ENCODE measurements around the gene IMPDH1.

Gene IMPDH1

DNA sequence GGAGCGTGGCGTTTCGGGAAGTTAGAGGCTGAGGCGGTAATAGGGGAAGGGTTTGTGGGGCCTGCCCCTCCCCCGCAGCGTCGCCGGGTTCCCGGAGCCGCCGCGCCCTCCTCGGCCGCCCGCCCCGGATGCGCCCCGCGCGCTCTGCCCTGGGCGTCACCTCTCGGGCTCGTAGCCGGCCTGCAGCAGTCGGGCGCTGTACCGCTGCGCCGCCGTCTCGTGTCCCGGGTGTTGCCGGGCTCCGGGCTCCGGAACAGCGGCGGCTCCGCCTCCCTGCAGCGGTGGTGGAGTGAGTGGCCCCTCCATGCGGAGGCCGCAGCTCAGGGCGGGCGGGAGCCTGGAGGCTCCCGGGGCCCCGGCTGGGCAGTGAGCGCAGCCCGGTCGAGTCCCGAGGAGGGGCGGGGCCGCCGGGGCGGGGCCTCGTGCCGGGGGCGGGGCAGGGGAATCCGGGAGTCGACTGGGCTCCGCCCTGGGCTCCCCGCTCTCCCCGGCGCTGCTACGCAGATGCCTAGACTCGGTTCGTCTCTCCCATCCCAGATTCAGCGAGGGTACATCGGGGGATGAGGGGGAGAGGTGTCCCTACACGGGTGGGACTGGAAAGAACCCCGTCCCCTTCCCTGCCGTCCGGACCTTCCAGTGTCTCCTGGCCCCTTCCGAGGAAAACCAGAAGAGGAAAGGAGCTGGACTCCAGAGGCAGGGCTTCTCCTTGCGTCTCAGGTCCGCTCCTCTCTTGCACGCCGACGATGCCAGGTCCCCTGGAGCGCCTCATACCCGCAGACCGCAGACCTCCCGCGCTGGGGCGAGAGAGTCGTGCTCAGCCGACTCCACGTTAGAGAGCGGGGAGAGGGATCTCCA is at the start of gene IMPDH1:
Gene IMPDH1 (minus strand): TSS at position 387 of the 855 bp plus-strand sequence. CDS start 81 bp downstream, at position 306.
- peak; percentile 79 for DNase-seq (ENCODE audit: low read depth, low spot score)

DNA sequence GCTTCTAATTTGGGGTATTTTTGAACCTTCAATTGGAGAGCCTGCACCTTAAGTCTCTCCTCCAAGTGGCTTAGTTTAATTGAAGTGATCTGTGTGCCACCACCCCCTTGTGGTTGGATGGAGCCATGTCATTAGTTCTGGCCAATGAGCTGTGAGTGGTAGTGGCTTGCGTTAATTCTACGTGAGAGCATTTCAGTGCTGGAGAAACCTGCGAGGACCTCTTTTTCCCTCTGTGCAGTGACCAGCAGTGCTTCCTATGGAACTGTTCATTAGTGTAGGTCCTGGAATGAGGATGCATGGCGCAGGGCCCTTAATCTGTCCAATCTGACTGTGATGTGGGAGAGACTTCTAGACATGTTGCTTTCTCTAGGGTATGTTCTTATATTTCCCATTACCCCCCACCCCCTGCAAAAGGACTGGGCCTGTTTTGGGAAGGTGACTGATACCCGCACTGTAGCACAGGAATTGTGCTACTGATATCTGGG is 49.7 kb upstream of the IMPDH1 start:
- DNase-seq (ENCODE audit: low read depth, low spot score): peak; percentile 77

DNA sequence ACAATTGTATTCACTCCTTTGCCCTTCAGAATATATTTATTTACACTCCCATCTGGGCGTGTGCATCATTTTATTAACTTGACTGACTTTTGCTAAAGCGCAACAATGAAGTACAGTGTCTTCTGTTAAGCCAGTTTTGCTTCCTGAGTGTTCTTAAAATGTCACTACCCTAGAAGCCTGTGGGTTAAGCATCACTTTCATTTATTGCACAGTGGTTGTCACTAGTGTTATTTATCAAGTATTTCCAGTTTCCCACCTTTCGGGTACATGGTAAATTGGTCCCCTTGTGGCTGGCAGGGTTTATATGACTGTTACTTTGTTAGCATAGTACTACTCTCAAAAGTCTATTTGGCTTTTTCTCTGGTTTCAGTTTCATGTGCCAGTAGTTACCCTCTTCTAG is 49.2 kb upstream of the IMPDH1 start:
- DNase-seq (ENCODE audit: low read depth, low spot score): no peak

DNA sequence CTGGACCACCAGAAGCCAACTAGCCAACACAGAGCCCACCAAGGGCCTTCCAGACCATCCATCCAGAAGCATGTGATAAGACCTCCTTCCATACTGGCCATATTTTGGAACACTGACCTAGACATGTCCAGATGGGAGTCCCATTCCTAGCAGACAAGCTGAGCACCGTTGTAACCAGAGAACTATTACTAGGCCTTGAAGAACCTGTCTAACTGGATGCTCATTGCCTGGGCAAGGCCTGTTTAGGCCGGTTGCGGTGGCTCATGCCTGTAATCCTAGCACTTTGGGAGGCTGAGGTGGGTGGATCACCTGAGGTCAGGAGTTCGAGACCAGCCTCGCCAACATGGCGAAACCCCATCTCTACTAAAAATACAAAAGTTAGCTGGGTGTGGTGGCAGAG is 47.6 kb upstream of the IMPDH1 start:
- DNase-seq (ENCODE audit: low read depth, low spot score): peak; percentile 55

DNA sequence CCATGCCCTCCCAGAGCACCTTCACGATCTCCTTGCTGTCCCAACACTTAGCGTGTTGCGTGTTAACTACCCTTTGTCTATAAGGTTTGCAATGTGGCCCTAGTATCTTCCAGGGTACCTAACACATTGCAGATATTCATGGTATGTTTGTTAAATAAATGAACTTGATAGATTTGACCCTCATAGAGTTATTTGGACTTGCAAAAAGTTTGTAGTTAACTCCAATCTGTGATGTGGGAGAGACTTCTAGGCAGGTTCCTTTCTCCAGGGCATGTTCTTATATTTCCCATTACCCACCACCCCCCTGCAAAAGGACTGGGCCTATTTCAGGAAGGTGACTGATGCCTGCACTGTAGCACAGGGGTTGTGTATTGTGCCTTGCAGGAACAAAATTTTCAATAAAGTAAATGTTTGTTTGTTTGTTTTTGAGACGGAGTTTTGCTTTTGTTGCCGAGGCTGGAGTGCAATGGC is 46.5 kb upstream of the IMPDH1 start:
- no peak for DNase-seq (ENCODE audit: low read depth, low spot score)

DNA sequence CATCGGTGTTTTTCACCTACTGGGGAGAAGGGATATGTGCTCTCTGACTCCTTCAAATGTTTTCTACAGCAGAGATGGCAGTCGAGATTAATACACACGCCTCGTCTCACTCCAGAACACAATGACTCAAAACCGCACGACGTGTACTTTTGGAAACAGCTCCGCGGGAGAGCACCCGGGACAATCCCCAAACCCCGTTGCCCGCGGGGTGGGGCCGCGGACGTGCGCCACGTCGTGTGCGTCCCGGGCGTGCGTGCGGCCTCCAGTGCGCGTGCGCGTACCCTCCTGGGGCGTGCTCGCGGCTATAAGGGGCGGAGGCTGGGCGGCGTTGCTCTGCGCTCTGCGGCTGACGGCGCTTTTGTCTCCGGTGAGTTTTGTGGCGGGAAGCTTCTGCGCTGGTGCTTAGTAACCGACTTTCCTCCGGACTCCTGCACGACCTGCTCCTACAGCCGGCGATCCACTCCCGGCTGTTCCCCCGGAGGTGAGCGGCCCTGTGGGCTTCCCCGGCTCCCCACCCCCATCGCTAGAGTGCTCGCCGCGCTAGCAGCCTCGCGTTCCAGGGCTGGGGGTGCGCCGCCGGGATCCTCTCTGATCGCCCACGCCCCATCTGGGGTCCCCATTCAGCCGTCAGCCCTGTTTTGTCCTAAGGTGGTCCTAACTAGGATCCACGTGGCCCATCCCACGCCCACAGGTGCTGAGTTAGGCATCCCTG is 45.9 kb upstream of the IMPDH1 start, which contains the start of gene HILPDA:
Gene HILPDA (plus strand): TSS at position 336 of the 712 bp plus-strand sequence. CDS start 1,391 bp downstream, outside the sequence.
- DNase-seq (ENCODE audit: low read depth, low spot score): peak; percentile 92

DNA sequence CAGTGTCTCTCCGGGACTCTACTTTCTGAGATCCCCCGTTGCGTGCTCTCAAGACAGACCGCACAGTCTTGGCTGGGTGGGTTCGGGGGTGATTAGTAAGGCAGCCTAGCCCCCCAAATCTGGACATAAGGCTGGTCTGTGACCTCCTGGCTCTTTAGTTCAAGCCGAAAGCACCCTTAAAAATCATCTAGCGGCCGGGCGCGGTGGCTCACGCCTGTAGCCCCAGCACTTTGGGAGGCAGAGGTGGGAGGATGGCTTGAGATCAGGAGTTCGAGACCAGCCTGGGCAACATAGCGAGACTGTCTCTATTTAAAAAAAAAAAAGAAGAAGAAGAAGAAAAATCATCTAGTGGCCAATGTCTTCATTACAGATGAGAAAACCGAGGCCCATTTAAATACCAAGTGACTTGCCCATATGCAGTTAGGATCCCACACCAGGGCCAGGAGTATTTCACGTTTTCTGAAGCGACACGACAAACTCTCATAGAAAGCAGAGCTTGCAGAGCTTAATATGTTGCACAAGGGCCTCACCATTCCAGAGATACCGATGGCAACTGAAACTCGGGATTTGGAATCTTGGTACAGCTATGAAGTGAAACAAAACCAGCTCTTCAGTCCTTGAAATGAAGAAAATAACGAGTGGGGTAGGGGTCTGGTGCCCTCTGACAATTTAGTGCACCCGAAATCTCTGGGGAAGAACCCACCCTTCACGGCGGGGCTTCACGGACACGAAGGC is 45.2 kb upstream of the IMPDH1 start:
- DNase-seq (ENCODE audit: low read depth, low spot score): no peak

DNA sequence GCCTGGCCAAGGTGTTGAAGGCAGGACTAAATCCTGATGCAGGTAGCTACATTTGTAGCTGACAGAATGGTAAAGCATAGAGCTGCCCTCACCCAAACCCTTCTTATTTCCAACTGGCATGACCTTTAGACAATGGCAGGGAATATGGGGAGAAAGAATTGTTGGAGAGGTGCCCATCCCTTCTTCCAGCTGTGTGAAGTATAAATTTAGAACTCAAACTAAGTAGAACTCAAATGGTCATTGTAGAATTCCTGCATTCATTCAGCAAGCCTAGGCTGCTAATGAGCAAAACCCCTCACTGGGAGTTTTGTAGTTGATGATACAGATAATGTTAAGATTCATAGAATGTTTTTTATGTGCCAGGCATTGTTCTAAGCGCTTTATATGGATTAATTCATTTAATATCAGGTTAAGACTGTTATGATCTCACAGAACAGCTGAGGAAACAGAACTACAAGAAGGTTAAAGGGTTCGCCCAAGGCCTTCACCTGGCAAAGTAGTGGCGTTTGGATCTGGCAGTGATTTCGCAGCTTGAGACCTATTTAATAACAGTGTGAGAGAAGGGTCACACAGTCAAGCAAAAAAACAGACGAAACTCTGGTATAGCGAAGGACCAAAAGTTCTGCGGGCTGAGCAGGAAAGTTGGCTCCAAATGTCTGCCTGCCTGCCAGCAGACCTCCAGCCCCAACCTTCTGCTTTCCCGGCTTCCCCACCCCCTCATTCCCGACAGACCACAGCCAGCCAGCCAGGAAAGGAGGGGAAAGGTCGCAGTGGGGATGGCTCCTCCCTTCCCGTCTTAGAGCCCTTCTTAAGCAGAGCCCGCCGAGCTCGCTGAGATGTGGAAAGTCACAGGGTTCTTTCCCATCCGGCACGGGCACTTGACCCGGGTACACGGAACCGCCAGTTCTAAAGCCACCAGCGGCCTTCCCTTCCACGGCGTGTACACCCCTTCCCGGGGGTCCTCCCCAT is 44.3 kb upstream of the IMPDH1 start:
- DNase-seq (ENCODE audit: low read depth, low spot score): peak; percentile 97

DNA sequence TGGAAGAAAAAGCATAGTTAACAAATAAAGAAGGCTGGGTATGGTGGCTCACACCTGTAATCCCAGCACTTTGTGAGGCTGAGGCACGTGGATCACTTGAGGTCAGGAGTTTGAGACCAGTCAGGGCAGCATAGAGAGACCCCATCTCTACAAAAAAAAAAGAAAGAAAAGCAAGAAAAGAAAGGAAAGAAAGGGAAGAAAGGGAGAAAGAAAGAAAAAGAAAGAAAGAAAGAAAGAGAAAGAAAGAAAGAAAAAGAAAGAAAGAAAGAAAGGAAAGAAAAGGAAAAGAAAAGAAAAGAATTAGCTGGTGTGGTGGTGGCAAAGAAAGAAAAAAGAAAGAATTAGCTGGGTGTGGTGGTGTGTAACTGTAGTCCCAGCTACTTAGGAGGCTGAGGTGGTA is 42.8 kb upstream of the IMPDH1 start:
- no peak for DNase-seq (ENCODE audit: low read depth, low spot score)

DNA sequence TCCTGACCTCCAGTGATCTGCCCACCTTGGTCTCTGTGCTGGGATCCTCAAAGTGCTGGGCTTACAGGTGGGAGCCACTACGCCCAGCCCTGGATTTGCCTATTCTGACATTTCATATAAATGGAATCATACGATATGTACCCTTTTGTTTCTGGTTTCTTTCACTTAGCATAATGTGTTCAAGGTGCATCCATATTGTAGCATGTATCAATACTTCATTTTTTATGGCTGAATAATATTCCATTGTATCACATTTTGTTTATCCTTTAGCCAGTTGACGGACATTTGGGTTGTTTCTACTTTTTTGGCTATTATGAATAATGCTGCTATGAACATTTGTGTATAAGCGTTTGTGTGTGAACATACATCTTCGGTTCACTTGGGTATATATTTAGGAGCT is 41.1 kb upstream of the IMPDH1 start:
- DNase-seq (ENCODE audit: low read depth, low spot score): no peak

DNA sequence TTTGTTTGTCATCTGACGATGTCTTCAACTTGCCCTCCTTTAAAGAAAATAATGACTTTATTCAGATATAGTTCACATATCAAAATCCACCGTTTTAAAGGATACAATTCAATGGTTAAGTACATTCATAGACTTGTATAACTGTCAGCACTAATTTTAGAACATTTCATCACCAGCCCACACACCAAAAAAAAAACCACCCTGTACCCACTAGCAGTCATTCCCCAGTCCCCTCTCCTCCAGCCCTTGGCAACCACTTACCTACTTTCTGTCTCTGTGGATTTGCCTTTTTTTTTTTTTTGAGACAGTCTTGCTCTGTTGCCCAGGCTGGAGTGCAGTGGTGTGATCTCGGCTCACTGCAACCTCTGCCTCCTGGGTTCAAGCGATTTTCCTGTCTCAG is 40.6 kb upstream of the IMPDH1 start:
- no peak for DNase-seq (ENCODE audit: low read depth, low spot score)

DNA sequence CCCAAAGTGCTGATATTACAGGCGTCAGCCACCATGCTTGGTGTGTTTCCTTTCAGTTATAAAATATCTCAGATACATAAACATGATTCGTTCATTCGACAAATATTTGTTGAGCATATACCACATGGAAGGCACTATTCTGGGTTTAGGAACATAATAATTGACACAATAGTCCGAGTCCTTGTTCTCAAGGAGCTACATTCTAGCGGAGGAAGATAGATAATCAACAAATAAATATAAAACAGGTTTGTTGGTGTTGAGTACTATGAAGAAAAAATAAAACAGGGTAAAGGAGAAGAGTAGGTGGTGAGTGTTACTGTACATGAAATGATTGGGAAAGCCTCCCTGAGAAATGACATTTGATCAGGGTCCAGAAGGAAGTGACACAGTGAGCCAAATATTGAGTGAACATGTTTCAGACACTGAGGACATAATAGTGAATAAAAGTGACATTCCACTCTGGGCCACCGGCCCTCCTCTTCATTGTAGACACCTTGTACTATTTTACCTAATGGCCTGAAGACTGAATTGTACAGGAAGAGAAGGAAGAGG is 39.0 kb upstream of the IMPDH1 start:
- DNase-seq (ENCODE audit: low read depth, low spot score): no peak

DNA sequence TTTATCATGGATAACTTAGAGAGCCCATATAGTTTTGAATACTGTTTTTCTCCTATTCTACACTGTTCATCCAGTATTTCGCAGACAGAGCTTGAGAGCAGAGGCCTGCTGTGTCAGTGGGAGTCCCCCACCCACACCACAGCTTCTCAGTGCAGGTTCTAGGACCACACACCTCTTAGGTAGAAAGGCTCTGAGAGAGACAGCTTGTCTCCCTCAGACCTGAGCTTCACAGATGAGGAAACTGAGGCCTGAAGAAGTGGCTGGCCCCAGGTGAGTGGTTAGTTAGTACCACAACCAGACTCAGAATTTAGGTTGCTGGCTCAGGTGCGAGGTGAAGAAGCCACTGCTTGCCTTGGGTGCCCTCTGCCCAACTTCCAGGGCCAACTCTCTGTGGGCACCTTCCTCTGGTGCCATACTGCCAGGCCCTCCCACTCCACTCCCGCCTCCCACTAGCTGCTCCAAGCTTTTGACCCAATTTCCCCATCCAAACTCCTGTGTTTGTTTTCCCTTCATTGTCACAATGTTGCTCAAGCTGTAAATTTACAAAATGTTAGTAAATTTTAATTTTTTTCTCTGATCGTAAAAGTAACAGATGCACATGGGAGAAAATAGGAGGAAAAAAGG is 38.3 kb upstream of the IMPDH1 start:
- no peak for DNase-seq (ENCODE audit: low read depth, low spot score)

DNA sequence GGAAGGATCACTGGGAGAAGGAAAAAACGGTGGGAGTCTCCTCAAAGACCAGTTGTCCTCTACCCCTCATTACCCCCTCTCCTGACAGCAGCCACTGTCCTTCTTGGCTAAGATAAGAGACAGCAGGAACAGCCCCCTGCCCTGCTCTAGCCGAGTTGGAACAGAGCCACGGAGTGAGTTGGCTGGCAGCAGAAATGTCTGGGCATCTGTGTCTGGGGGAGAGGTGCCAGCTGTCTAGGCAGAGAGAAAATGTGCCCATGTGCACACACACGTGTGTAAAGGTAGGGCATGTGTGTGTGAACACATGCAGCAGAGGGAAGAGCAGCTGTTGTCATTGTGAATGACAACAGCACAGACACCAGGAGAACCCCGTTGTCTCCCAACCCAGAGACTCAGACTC is 36.5 kb upstream of the IMPDH1 start:
- no peak for DNase-seq (ENCODE audit: low read depth, low spot score)

DNA sequence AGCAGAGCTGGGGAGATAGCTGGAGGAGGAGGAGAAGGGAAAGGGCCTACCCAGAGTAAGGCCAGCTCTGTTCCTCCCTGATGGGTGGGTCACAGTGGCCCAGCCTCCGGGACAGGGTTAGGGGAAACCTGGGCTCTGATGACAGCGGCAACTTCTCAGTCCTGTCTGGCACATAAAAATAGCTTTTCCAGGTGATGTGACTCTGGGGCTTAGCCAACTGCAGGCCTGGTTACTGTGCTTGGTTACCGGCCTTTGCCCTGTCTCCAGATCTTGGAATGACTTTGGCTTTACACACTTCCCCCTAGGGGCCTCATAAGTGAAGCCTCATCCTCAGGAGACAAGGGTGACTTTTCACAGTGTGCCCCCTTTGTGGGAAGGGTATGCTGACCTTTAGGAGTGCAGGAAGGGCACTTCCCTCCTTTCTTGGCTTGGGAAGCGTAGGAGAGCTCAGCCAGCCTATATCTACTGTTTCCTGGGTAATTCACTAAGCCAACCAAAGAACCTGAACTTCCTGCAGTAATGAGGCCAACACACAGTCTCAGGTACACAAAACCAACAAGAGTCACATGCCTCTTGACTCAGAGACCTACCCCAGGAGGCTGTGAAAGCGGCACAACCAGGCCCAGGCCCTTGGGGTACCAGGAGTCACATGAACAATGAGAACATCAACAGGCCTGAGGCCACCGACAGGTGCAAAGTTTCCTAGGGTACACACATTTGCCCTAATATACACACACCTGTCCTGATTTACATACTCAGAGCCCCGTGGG is 34.2 kb upstream of the IMPDH1 start:
- peak; percentile 81 for DNase-seq (ENCODE audit: low read depth, low spot score)

DNA sequence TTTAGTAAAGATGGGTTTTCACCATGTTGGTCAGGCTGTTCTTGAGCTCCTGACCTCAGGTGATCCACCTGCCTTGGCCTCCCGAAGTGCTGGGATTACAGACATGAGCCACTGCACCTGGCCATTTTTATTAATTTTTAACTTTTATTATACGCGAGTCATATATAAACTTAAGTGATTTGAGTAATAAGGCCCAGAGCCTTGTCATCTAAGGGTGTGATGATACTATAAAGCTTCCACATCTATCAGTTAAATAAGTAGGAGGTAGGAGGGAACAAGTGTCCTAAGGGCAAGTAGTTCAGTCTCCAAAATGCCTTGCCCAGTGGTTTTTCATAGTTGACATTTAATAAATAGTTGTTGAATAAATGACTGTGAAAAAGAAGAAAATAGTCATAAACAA is 32.6 kb upstream of the IMPDH1 start:
- no peak for DNase-seq (ENCODE audit: low read depth, low spot score)

DNA sequence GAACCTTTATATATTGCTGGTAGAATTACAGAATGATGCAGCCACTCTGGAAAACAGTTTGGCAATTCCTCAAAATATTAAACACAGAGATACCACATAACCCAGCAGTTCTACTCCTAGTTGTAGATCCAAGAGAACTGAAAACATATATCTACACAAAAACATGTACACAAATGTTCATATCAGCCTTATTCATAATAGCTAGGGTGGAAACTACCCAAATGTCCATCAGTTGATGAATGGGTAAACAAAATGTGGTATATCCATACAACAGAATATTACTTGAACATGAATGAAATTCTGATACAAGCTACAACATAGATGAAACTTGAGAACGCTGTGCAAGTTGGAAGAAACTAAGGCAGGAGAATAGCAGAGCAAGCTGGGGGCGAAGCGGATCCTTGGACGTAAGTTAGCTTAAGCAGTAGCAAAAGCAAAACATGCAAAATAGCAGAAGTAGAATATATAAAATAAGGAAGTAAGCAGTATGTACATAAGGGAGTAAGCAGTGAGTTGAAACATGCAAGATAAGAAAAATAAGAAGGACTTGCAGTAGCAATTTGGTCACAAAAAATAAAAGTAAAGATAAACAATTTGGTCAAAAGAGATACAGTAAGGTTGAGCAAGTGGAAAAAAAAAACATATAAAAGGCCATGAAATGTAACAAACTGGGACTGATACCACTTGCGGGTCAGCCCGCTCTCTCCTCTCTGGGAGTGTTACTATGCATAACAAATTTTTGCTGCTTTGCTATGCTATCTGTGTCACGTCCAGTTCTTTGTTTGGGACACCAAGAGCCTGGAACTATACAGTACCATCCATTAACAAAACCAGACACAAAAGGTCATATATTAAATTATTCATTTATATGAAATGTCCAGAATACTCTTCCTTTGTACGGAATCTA is 27.9 kb upstream of the IMPDH1 start:
- no peak for DNase-seq (ENCODE audit: low read depth, low spot score)

DNA sequence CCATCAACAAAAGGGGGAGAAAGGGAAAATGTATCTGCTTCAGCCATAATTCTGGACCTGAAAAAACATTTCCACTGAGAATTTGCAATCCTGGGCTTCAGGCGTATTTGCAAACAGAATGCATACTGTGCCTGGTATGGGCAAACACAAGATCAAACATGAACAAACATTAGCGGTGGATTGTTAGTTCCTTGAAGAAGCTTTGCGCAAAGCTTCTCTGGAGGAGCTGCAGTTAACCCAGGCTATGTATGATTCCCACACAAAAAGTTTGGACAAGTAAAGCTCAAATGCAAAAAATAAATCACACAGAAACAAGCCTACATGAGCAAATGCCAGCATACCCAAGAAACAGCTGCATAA is 25.5 kb upstream of the IMPDH1 start:
- no peak for DNase-seq (ENCODE audit: low read depth, low spot score)
